ENCODE results near the gene HS3ST3B1.
A peak's percentile ranks its signal among the peaks of the same experiment; 100 is the strongest.

Gene HS3ST3B1

DNA sequence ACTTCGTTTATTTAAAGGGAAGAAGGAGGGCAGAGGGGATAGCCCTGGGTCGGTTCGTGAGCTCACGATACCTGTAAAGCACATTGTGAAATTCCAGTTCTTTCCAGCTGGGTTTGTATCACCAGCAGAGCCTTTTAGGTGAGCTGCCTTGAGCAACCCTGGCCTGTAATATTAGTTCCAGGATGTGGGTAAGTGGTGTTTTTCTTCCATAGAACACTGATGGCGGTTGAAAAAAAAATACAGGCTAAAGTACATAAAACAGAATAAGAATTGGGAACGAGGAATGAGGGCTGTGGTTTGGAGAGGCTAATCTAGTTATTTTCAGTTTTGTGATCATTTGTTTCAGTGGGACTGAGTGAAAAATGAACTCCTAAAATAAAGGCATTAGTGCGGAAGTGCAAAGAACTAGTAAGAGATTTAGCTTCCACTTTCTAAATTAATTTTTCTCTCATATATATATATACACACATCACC lies 20.6 kb downstream of the HS3ST3B1 start:
- DNase-seq (ENCODE audit: low read depth, low spot score) = no peak

DNA sequence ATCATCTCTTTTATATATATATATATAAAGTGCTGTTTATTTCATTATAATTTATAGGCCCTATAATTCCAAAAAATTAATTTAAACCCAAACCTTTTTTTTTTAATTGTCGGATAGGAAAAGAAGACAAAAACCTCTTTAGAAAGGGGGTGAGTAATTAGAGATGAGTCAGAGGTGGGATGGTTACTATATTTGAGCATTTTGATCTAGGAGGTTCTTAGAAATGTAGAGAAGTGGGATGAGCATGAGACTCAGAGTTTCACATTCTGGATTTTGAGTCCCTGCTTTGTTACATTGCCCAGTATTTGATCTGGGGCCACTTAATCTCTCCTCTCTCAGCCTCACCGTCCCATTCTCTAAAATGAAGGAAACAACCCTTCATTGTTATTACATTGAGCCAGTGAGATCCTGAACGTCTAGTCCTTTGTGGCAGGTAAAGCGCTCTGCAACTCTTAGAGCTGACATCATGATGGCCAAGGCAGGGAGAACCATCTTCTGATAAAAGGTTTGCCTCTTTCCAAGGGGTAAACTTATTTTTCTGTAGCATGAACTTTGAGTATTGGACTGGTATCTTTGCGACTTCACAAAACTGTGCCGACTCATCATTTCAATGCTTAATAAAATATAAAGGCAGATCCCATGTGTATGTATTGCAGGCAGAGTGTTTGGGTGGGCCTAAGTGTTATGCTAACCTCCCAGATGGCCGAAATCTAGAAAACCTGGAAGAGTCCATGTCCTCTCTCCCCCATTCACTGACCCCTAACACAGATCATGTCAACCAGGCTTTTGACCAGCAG lies 21.3 kb downstream of the HS3ST3B1 start:
- DNase-seq (ENCODE audit: low read depth, low spot score) = no peak

DNA sequence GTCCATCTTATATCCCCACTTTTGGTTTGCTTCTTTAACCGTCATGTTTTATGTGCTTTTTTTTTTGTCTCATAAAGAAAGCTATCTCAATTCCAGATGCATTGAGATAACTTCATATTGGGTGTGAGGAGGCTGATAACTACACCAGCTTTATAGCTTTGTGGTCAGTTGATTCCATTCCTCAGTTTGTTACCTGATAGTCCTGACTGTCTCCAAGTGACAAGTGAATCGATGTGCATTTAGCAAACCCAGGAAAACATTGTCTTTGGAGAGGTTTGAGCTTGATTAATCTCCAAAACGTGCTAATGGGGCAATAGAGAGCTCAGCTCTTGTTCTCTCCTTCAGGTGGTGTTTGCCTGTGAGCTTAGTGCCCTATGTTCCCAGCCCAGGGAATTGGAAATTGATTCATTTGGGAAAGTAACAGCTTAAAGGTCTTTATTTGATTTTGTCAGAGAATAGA lies 22.7 kb downstream of the HS3ST3B1 start:
- no peak for DNase-seq (ENCODE audit: low read depth, low spot score)

DNA sequence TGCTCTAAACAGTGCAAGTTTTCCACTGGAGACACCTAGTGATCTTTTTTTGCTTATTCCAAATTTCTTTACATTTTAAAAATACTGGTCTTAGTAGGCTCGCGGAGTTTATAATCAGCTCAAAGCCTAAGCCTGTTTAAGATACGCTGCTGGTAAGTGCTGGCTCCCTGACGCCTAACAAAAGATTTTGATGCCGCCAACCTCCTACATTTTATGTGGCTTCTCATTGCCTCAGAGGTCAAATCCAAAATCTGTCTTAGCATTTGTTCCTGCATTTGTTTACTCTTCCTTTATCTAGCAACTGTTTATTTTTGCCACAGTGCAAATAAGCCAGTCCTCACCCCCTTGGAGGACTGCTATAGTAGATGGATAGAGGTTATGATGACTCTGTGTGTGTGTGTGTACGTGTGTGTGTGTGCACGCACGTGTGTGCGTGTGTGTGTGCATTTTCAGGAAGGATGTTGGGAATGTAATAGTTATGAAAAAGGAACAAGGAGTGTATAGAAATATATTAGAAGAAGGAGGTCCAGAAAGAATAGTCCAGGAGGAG lies 24.8 kb downstream of the HS3ST3B1 start:
- DNase-seq (ENCODE audit: low read depth, low spot score) = no peak

DNA sequence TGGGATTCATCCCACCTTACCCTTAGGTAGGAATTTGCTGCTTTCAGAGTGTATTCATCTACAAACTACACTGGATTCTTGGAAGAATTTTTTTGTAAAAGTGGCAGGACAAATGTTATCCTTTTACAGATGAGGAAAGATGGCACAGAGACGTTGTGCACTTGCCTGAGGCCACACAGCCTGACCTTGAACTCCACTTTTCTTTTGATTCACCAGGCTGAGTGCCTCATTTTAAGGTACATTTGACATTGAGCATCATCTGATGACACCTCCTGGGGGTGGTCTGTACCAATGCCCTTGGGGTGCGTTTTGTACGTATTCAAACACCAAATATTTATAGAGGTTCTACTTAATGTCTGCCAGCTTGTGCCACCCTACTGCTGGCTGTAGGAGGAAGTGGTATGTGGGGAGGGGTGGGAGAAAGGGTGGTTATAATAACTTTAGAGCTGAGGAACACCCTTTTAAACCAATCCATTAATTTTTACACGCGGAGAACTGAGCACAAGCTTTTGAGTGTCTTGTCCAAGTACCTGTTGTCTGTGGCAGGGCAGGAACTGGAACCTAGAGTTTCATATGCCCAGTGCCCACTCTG lies 29.1 kb downstream of the HS3ST3B1 start:
- no peak for DNase-seq (ENCODE audit: low read depth, low spot score)

DNA sequence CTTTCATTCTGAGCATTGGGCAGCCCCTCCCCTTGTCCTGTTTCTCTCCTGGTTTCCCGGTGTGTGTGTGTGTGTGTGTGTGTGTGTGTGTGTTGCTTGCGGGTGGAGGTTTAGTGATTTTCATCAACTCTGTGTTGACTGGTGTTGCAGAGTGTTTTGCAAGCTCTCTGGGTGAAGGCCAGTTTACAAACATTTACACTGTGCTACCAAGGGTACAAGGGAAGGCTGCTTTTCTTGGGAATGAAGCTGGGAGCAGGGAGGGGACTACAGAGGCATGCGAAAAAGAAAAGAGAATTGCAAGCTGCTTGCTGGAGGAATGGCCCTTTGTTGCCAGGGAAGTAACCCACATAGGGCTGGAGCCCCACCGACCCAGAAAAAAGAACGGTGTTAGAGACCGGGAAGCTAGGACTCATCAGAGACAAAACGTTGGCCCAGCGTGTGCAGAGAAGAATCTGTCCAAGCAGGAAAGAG lies 29.6 kb downstream of the HS3ST3B1 start:
- no peak for DNase-seq (ENCODE audit: low read depth, low spot score)

DNA sequence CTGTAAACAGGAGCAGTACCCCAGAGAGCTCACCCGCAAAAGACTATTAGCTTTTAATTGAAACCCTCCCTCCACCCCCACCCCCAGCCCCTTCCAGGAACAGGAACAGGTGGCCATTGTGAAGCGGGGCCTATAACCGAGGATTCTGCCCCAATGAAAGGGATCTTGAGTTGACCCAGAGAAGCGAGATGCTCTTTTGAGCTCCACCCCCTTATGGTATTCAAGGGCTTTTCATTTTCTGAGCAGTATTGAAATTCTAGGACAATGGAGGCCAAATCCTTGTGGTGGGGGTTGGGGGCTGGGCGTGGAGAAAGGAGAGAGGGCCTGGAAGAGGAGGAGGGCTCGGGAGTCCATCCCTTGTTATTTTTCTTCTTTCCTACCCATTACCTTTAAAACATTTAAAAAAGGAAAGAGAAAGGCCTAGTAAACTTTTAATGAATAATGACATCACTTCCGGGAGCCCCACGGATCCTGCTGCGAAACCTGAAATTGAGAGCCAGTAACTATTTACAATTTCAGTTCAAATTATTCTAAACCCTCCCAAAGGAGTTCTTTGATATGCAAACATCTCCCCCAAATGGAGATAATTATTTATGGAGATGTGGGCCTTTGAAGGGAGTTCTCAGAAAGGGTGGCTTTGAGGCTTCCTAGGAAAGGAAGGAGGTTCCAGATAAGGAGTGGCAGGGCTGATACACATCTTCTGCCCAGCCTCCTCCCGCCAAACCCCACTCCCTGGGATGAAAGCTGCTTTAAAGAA lies 30.5 kb downstream of the HS3ST3B1 start:
- DNase-seq (ENCODE audit: low read depth, low spot score) = no peak

DNA sequence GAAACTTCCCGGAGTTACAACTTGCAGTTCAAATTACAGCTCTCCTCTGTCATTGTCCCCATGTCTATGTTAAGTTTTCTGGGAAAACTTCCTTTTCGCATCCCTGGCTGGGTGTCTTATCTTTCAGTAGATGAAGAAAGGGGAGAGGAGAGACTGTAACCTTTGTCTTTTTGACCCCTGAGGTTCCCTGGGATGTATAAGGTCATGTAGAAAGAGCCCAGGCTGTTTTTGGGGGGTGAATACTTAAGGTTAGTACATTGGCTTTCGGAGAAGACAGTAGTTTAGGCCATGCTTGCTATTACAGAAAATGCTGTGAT lies 31.1 kb downstream of the HS3ST3B1 start:
- DNase-seq (ENCODE audit: low read depth, low spot score) = no peak

DNA sequence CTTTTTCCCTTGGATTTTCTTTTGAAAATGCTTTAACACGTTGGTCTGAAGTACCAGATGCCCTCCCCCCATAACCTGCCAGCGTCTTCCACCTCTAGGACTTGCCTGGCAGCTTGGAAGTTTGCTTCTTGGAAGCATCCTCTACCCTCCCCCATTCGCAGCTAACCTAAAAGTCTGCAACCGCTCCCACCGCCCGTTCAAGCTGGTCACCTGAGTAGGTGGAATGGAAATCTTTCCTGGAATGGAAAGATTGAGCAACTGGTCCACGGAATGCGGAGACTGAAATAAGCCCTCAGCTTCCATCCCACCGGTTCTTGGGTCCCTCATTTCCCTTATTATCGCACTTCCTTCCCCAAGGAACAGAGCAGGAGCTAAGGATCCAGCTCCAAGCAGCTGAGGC lies 31.4 kb downstream of the HS3ST3B1 start:
- DNase-seq (ENCODE audit: low read depth, low spot score) = no peak

DNA sequence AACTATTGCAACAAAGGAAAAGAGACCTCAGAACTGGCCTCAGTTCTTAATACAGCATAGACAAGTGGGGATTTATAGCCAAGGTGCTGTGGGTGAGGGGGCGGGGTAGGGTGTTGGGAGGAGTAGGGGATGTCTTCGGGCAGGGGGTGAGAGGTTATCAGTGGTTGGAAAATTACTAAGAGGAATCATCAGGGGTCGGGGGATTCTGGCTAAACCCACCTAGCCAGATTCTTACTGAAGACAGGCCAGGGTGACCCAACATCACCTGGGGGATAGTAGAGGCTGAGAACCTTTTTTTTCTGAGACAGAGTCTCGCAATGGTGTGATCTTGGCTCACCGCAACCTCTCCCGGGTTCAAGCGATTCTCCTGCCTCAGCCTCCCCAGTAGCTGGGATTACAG lies 32.6 kb downstream of the HS3ST3B1 start:
- no peak for DNase-seq (ENCODE audit: low read depth, low spot score)

DNA sequence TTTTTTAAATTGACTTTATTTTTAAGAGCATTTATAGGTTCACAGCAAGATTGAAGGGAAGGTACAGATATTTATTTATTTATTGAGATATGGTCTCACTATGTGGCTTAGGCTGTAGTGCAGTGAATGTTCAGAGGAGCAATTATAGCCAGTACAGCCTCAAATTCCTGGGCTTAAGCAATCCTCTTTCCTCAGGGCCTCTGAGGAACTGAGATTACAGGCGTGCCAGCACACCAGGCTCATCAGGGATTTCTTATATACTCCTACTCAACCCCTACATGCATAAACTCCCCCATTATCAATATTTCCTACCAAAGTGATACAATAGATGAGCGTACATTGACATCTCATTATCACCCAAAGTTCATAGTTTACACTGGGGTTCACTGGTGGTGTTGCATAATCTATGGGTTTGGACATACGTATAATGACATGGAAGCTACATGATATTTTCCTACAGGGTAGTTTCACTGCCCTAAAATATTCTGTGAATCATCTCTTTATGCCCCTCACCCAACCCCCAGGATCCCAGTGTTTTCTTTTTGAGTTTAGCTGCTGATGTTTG lies 33.5 kb downstream of the HS3ST3B1 start:
- no peak for DNase-seq (ENCODE audit: low read depth, low spot score)

DNA sequence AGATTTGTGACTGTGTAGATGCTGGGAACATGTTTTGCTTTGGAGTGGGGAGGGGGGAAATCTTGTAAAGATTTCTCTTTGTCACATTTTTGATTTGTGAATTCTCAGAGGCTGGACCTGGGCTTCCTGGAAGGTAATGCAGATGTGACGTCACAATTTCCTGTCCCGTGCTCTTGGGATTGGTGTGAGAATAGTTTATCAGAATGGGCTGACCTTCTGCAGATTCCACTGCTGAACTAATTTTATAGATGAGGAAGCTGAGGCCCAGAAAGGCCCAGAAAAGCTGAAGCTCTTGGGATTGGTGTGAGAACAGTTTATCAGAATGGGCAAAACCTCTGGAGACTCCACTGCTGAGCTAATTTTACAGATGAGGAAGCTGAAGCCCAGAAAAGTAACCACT lies 34.0 kb downstream of the HS3ST3B1 start:
- DNase-seq (ENCODE audit: low read depth, low spot score) = no peak

DNA sequence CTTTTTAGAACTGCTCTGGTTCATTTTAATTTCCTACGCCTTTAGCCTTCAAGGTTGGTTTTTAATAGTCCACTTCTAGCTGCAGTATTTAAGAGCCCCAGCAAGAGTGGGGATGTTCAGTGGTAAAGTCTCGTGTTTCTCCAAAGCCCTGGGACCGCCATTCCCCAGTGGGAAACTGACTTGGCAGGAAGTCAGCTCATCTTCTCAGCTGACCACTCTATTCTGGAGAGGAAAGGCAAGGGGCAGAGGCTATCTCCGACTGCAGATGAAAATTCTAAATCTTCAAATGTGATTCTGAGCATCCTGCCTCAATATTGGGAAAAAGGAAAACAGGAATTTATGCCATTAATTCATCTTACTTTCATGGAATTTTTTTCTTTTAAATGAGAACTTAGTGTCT lies 35.5 kb downstream of the HS3ST3B1 start:
- no peak for DNase-seq (ENCODE audit: low read depth, low spot score)

DNA sequence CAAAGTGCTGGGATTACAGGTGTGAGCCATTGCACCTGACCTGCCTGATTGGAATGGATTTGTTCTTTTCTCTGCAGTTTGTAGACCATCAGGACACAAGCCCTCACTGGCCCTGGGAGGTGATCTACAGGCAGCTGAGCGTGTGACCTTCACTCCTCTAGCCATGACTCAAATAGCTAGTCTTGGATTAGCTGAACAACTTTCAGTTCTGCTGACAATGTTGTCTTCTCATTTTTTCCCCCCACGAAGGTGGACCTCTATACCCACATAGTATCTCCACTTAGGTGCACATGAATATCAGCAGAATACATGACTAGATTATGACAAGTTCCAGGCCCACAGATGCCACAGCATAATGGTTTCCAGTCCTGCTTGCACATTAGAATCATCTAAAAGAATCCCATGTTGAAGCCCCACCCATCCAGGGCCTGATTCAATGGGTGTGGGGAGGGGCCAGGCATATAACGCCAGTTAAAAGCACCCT lies 36.8 kb downstream of the HS3ST3B1 start:
- no peak for DNase-seq (ENCODE audit: low read depth, low spot score)

DNA sequence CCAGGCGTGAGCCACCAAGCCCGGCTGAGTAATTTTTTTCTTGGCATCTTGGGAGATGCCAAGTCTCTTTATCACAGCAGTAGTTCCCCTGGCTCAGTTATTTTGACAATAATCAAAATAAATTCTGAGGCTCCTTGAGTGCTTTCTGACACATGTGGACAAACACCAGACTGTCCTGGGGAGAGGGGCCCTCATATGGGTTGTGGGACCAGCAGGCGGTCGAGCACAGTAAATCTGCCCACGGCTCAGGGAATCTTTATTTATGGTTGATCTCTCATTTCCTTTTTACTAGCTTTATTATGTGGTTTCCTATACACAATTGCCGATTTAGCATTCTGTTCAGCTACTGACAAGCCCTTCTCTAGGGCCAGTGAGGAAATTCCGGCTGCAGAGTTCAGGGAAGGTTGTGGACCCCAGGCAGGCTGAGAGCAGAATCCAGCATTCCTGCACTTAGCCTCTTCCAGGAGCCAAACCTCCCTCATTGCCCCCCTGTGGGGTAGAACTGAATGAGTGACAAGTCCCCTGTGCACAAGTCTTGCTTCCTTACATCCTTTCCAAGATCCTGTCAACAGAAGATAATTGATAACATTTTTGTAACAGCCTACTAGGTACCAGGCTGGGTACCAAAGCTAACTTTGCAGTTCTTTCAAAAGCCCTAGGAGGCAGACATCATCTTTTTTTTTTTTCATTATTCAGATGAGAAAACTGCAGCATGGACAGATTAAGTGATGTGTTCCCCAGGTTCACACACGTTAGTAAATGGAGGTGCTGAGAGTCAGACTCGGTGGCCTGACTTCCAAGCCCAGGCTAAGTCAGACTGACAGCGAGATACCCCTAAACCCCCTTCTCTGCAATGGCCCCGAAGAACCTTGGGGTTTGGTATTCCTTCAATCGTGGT lies 40.2 kb downstream of the HS3ST3B1 start:
- DNase-seq (ENCODE audit: low read depth, low spot score) = peak; percentile 23

DNA sequence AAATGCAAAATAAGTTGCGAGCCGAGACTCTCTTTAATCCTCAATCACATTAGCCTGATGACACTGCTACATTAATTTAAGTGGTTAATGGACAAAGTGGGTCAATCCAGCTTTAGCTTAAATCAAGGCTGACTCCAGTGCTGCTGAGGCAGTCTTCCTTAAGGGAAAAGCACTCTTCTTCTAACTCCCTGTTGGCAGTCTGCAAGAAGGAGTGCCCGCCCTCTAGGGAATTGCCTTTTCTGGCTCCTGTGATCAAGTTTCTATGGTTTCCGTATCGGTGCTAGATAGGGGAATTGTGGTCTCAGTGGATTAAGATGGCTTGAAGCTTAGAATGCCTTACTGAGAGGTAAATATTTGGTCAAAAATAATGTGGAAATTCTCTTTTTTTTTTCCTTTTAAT lies 41.0 kb downstream of the HS3ST3B1 start:
- DNase-seq (ENCODE audit: low read depth, low spot score) = no peak

DNA sequence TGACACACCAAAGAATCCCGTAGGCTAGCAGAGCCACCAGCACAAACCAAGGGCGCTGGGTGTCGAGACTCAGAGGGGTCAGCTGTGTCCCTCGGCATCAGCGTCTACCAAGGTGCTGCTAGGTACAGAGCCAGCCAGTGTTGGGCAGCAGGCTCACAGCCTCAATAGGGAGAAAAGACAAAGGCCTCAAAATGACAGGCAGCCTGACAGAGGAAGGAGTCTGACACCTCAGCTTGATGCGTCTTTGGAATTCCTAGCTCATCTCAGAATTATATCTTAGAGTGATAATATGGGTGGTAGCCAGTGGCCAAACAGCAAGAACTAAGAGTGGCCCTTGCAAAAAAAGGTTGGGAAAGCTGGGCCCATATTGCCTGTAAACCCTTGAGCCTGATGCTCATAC lies 45.9 kb downstream of the HS3ST3B1 start:
- no peak for DNase-seq (ENCODE audit: low read depth, low spot score)

DNA sequence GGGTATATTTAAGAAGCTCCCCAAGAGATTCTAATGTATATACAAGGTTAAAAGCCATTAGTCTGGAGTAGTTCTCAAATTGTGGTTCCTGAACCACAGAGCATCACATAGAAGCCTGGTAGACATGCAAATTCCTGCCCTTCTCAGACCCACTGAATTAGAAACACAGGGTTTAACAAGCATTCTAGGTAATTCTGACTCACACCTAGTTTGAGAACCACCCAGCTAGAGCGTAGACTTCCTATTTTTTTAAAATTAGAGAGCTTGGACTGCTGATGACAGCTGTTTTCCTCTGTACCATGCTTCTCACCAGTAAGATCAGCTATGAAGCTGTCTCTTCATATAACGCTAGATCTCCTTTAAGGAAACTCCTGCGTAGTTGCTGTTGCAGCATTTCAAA lies 50.6 kb downstream of the HS3ST3B1 start:
- no peak for DNase-seq (ENCODE audit: low read depth, low spot score)

DNA sequence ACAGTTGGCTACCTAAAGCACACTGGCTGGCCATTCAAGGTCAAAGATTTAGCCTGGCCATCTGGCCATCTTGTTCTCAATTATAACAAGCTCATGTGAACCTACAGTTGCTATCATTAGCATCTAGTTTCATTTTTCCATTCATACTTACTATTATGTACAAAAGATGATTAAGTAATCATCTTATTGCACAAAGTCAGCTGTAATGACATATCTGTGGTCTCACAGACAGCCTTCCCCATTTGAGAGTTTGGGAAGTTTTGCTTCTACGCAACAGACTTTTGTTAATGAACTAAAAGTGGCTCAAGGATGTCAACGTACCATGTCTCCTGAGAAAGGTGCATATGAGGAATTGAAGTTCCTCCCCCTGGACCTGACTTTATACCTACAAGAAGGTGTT lies 51.3 kb downstream of the HS3ST3B1 start:
- no peak for DNase-seq (ENCODE audit: low read depth, low spot score)

DNA sequence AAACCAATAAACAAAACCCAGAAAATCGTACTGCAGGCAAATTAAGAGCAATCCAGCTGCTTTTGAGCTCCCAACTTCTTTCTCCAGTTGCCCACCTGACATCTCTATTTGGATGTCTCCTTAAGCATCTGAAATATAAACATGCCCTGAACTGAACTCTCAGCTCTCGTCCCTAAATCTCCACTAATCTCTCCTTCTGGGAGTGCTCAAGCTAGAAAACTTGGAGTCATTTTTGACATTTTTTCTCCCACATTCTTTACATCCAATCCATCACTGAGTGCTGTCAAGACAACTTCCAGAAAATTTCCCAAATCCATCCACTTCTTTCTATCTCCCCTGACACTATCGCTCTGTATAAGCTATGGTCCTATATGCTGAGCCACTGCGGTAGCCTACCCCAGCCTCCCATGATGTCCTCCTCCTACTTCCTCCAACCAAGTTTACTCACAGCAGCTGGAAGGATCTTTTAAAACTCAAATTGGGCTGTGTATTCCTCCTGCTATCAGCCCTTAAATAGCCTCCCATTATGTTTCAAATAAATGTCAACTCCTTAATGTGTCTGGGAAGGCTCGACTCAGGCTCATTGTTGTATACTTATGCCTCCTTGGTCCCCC lies 53.1 kb downstream of the HS3ST3B1 start:
- no peak for DNase-seq (ENCODE audit: low read depth, low spot score)
